Choroid plexus epithelial cell (primary cell): ENCODE measurements around the gene PREX1.
"Not testable (repeated sequence)": the region's sequence is repeated elsewhere in the genome, so short reads cannot be mapped to it uniquely, and the experiment has no call there.

Experiments used
- DNase-seq: peaks from one replicate; pipeline ENCODE4 v3.0.0-alpha.2; 2010; ENCODE audit warnings: low read depth
- H3K4me3 ChIP-seq: 2 replicates; pipeline ENCODE4 v1.5.1; 2011; ENCODE audit warnings: low read depth, mild to moderate bottlenecking, control low read depth, low read length, moderate library complexity
- CTCF ChIP-seq: conservative IDR thresholded peaks from 2 replicates; pipeline ENCODE4 v1.5.1; 2011; ENCODE audit warnings: low read depth, mild to moderate bottlenecking, control low read depth, inconsistent platforms, low read length, moderate library complexity

Gene PREX1

GRCh38 chr20:48827855-48828733 lies at the start of gene PREX1:
TSS of gene PREX1 (minus strand) at chr20:48827999. CDS start at chr20:48827860, 139 bp downstream.
- no peak for TF ChIP-seq CTCF
- DNase-seq = peak; percentile 87
- H3K4me3 ChIP-seq = peak within 1 kb of the TSS; percentile 74

- DNase-seq = peak; percentile 66
- TF ChIP-seq CTCF = peak; percentile 46
- no peak overlapping the region for H3K4me3 ChIP-seq
Measured at GRCh38 chr20:48877304-48877703, 49.5 kb upstream of the PREX1 start.

DNA sequence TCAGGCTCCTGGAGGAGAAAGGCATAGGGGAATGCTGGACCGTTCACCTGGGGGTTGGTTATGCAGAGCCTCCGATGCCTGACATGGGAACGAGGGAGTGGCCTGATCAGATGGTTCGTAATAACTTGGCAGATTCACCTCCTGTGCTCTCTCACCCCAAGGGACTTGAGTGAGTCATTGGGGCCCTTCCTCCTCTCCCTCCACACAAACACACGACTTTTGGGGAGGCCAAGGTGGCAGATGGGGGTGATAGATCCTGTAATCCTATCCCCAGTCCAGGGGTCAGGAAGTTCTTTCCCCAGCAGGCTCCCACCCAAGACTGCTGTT lies 48.1 kb upstream of the PREX1 start:
- peak; percentile 60 for DNase-seq
- no peak for TF ChIP-seq CTCF
- no peak overlapping the region for H3K4me3 ChIP-seq

GRCh38 chr20:48875233-48875913 lies 47.6 kb upstream of the PREX1 start:
- H3K4me3 ChIP-seq = no peak overlapping the region
- no peak for DNase-seq
- no peak for TF ChIP-seq CTCF

- not testable (repeated sequence) for DNase-seq, H3K4me3 ChIP-seq
Measured at GRCh38 chr20:48869442-48869841, 41.6 kb upstream of the PREX1 start.

DNA sequence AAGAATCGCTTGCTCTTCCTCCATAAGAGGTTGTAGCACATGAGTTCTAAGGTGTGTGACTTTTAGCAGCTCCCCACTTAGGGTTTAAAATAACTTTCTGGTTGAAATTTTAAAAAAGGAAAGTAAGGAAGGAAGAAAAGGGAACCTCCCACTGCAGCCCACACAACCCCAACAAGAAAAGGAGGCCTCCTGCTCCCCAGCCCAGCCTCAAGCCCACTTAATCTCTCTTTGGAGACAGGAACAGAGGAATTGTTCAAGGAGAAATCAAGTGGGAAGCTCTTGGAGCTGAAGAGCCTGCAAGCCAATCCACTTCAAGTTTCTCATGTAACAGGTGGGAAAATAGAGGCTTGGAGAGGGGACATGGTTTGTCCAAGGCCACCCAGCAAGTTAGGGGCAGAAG lies 39.1 kb upstream of the PREX1 start:
- TF ChIP-seq CTCF = no peak
- no peak overlapping the region for H3K4me3 ChIP-seq
- DNase-seq = no peak

DNA sequence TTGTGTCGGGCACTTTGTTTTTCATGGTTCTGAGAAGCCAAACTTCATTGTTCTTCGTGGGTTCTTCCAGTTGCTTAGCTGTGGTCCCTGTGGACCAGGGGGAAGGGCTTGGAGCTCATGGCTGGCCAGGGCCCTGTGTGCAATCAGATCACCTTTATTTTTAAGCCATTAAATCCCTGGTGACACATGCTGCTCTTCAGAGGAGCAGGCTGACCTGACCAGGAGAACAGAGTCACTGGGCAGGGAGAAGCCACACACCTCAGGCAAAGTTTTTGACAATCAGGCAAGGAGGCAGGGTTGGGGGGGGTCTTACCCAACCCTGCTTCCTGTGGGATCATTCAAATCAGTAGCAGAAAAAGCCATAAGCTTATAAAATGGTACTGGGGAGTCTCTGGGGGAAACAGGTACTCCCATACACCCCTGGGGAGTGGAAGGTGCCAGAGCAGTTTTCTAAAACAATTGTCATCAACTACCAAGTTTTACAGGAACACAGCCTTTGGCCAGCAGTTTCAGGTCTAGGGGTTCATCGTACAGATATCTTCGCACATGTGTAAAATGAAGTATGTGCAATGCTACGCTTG lies 37.0 kb upstream of the PREX1 start:
- TF ChIP-seq CTCF = no peak
- DNase-seq = no peak
- no peak overlapping the region for H3K4me3 ChIP-seq
